HFFc6 (cell line): ENCODE measurements around the gene IFNA13. TPM values are rescaled to one million over a fixed set of nuclear protein-coding genes. Genes with fewer than 3 reads are reported as not detected.

Experiments
- DNase-seq: peaks from one replicate; pipeline ENCODE4 v3.0.0-alpha.2; 2018
- H3K27ac Mint-ChIP-seq: 2 replicates; pipeline ENCODE4 v1.8.0; 2020; ENCODE audit warnings: mild to moderate bottlenecking, mixed read lengths
- H3K27me3 Mint-ChIP-seq: 2 replicates; pipeline ENCODE4 v1.8.0; 2021; ENCODE audit warnings: mild to moderate bottlenecking, moderate library complexity, mixed read lengths; ENCODE audit not compliant: insufficient read depth
- H3K36me3 Mint-ChIP-seq: 2 replicates; pipeline ENCODE4 v1.8.0; 2021; ENCODE audit warnings: low read depth, mixed read lengths
- H3K4me1 Mint-ChIP-seq: 2 replicates; pipeline ENCODE4 v1.8.0; 2020; ENCODE audit warnings: low read depth, mixed read lengths
- H3K4me3 Mint-ChIP-seq: 2 replicates; pipeline ENCODE4 v1.8.0; 2020; ENCODE audit warnings: mild to moderate bottlenecking, moderate library complexity, mixed read lengths
- H3K9me3 Mint-ChIP-seq: 2 replicates; pipeline ENCODE4 v1.8.0; 2020; ENCODE audit warnings: mild to moderate bottlenecking, mixed read lengths
- CTCF ChIP-seq: fragments of 200-600 bp; sonication (generic); IDR thresholded peaks from 2 replicates; pipeline ENCODE4 v1.5.0; 2021; ENCODE audit warnings: antibody characterized with exemption, mild to moderate bottlenecking
- total RNA-seq, 6 experiments: library from RNA; stranded (reverse); fragmentation: NEBNext Ultra II Directional; extraction: Animal tissue kit (Norgen Biotek cat#: 25700); gene quantifications; 2 replicates in 1 of 6; 3 replicates in 5 of 6; pipeline ENCODE4 v1.2.3, GENCODE V29; 2021

Gene IFNA13
- total RNA-seq, 6 experiments from 2014 or later: not detected

- TF ChIP-seq CTCF: no peak
- Mint-ChIP-seq H3K4me3 (no peak overlapping the region), H3K27ac (no peak overlapping the region), H3K9me3 (no peaks in the 10 kb centered on the region), H3K27me3 (peaks cover 41% of the 10 kb centered on the region), H3K4me1 (peaks cover 21% of the 10 kb centered on the region), H3K36me3 (no peaks in the 10 kb centered on the region)
- no peak for DNase-seq
These were observed 31.2 kb upstream of the IFNA13 start for GRCh38 chr9:21398955-21399489.

- peak; percentile 89 for TF ChIP-seq CTCF
- no peaks in the 10 kb centered on the region for H3K36me3 Mint-ChIP-seq
- peak overlapping the region; percentile 69 for H3K4me3 Mint-ChIP-seq
- no peak overlapping the region for H3K27ac Mint-ChIP-seq
- no peaks in the 10 kb centered on the region for H3K9me3 Mint-ChIP-seq
- no peak for DNase-seq
- peaks cover 45% of the 10 kb centered on the region for H3K27me3 Mint-ChIP-seq
- peaks cover 11% of the 10 kb centered on the region for H3K4me1 Mint-ChIP-seq
These were observed 28.2 kb upstream of the IFNA13 start for GRCh38 chr9:21395778-21396717.

- Mint-ChIP-seq H3K4me3 (no peak overlapping the region), H3K9me3 (no peaks in the 10 kb centered on the region), H3K27ac (no peak overlapping the region), H3K27me3 (peaks cover 43% of the 10 kb centered on the region), H3K4me1 (peaks cover 11% of the 10 kb centered on the region), H3K36me3 (no peaks in the 10 kb centered on the region)
- TF ChIP-seq CTCF: peak; percentile 70
- DNase-seq: peak; percentile 50
These were observed 24.4 kb upstream of the IFNA13 start for GRCh38 chr9:21392270-21392669.

- Mint-ChIP-seq H3K4me3 (no peak within 1 kb of the TSS), H3K4me1 (no peaks in the 10 kb centered on the region), H3K9me3 (no peaks in the 10 kb centered on the region), H3K27me3 (peaks cover 28% of the 10 kb centered on the region), H3K36me3 (no peaks in the 10 kb centered on the region), H3K27ac (no peak within 1 kb of the TSS)
- no peak for DNase-seq
- TF ChIP-seq CTCF: no peak
These were observed 17.3 kb upstream of the IFNA13 start, which contains the start of gene IFNA2 for GRCh38 chr9:21385131-21385670. Gene IFNA2 (minus strand): TSS chr9:21385398. CDS start chr9:21385329, 69 bp downstream.

GRCh38 chr9:21383627-21384026 is 15.8 kb upstream of the IFNA13 start:
- H3K36me3 Mint-ChIP-seq: no peaks in the 10 kb centered on the region
- H3K4me3 Mint-ChIP-seq: no peak overlapping the region
- DNase-seq: no peak
- no peaks in the 10 kb centered on the region for H3K9me3 Mint-ChIP-seq
- TF ChIP-seq CTCF: no peak
- no peaks in the 10 kb centered on the region for H3K4me1 Mint-ChIP-seq
- H3K27me3 Mint-ChIP-seq: peaks cover 31% of the 10 kb centered on the region
- H3K27ac Mint-ChIP-seq: no peak overlapping the region
